Spleen (tissue), 7 donors: Measurements from ENCODE around the gene PLEKHA7.

ENCODE experiments used
- POLR2A ChIP-seq, 3 donors: fragments of 450-650 bp; IDR thresholded peaks; one replicate each; pipeline ENCODE4 v1.5.1; 2017; ENCODE audit warnings: antibody characterized with exemption in 3 of 3, mild to moderate bottlenecking in 1 of 3
- TF ChIP-seq, protein P1 (sequence below), 11 experiments: fragments of 200-600 bp in 7 of 11; fragments of 450-650 bp in 4 of 11; sonication (generic) in 4 of 11; IDR thresholded peaks in 8 of 11; conservative IDR thresholded peaks in 3 of 11; 1 replicate in 7 of 11; 2 replicates in 4 of 11; pipeline versions ENCODE4 v1.4.0 to v1.8.0; 2016 to 2021; ENCODE audit warnings: antibody characterized with exemption in 11 of 11, inconsistent platforms in 4 of 11, mild to moderate bottlenecking in 1 of 11
- donor health status: DM: no; HTN: no; CAD: no; lungs with moderate emphysema.
- donor health status: DM: no; HTN: no; CAD: no.
- donor health status: DM: no; HTN: no; CAD: no.

DNA sequence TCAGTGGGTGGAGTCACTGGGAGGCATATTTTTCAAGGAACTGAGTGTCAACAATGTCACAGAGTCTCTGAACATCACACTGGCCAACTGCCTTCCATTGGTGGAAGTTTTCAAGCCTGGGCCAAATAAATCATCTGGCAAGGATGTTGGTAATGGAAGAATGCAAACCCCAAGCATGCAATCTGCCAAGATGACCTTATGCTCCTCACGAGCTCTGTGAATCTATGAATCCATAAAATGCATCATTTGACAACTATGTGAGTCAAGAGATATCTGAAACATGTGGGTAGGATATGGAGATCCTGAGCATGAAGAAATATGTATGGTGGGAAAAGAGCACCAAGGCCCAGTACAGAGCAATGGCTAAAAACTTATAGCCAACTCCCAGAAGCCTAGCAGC is 122.2 kb downstream of the PLEKHA7 start:
- TF ChIP-seq, protein P1, sequence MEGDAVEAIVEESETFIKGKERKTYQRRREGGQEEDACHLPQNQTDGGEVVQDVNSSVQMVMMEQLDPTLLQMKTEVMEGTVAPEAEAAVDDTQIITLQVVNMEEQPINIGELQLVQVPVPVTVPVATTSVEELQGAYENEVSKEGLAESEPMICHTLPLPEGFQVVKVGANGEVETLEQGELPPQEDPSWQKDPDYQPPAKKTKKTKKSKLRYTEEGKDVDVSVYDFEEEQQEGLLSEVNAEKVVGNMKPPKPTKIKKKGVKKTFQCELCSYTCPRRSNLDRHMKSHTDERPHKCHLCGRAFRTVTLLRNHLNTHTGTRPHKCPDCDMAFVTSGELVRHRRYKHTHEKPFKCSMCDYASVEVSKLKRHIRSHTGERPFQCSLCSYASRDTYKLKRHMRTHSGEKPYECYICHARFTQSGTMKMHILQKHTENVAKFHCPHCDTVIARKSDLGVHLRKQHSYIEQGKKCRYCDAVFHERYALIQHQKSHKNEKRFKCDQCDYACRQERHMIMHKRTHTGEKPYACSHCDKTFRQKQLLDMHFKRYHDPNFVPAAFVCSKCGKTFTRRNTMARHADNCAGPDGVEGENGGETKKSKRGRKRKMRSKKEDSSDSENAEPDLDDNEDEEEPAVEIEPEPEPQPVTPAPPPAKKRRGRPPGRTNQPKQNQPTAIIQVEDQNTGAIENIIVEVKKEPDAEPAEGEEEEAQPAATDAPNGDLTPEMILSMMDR (IDR thresholded peaks at IDR 0.05 in 8 of 11, conservative IDR thresholded peaks at IDR 0.05 in 3 of 11) = no peak
- no peak for TF ChIP-seq POLR2A (IDR thresholded peaks at IDR 0.05)
